Body of pancreas (tissue), 4 donors: ENCODE data around the gene RHOC.

Source experiments
- CTCF ChIP-seq, 7 experiments: fragments of 450-650 bp in 4 of 7; fragments of 200-600 bp in 3 of 7; sonication (generic) in 3 of 7; IDR thresholded peaks; one replicate each; pipeline ENCODE4 v1.5.1; 2016 to 2019; ENCODE audit warnings: antibody characterized with exemption in 7 of 7
- POLR2A ChIP-seq, 3 donors: fragments of 450-650 bp; IDR thresholded peaks; one replicate each; pipeline ENCODE4 v1.6.1; 2016; ENCODE audit warnings: antibody characterized with exemption in 3 of 3, mild to moderate bottlenecking in 2 of 3

- TF ChIP-seq CTCF (IDR thresholded peaks at IDR 0.05): no peak
- no peak for TF ChIP-seq POLR2A (IDR thresholded peaks at IDR 0.05)
These were observed 23.0 kb upstream of the RHOC start for GRCh38 chr1:112729909-112730308.
